OCI-LY1 (cell line): ENCODE data around the gene FAM53B.
A peak's percentile ranks its signal among the peaks of the same experiment; 100 is the strongest.

Experiments used
- H2AFZ ChIP-seq: fragments of 200-600 bp; sonication (generic), shearing (Covaris generic); 2 replicates; pipeline ENCODE4 v1.6.0; 2014; ENCODE audit warnings: antibody characterized with exemption, mild to moderate bottlenecking, low read length
- H3F3A ChIP-seq: fragments of 200-600 bp; sonication (generic), shearing (Covaris generic); 2 replicates; pipeline ENCODE4 v1.6.0; 2014; ENCODE audit warnings: mild to moderate bottlenecking, antibody characterized with exemption, low read length, moderate library complexity; ENCODE audit not compliant: insufficient read depth
- H3K27ac ChIP-seq: fragments of 200-600 bp; sonication (generic); 2 replicates; pipeline ENCODE4 v1.5.1; 2014; ENCODE audit warnings: low read length, mixed run types, mild to moderate bottlenecking, low read depth; ENCODE audit not compliant: poor library complexity, severe bottlenecking
- H3K27me3 ChIP-seq: fragments of 200-600 bp; sonication (generic); 2 replicates; pipeline ENCODE4 v1.6.0; 2014; ENCODE audit warnings: antibody characterized with exemption, mild to moderate bottlenecking, low read length, moderate library complexity; ENCODE audit not compliant: insufficient read depth
- H3K36me3 ChIP-seq: fragments of 200-600 bp; sonication (generic); 2 replicates; pipeline ENCODE4 v1.6.1; 2014; ENCODE audit warnings: mild to moderate bottlenecking, antibody characterized with exemption, low read length, moderate library complexity, mixed read lengths; ENCODE audit not compliant: insufficient read depth
- H3K4me1 ChIP-seq: fragments of 200-600 bp; sonication (generic); 2 replicates; pipeline ENCODE4 v1.5.1; 2014; ENCODE audit warnings: mild to moderate bottlenecking, low read length, moderate library complexity; ENCODE audit not compliant: insufficient read depth, severe bottlenecking
- H3K4me2 ChIP-seq: fragments of 200-600 bp; sonication (generic), shearing (Covaris generic); 2 replicates; pipeline ENCODE4 v1.6.1; 2014; ENCODE audit warnings: low read length
- H3K4me3 ChIP-seq: fragments of 200-600 bp; sonication (generic); 2 replicates; pipeline ENCODE4 v1.5.1; 2014; ENCODE audit warnings: low read length, low read depth, mild to moderate bottlenecking, mixed read lengths; ENCODE audit not compliant: poor library complexity, severe bottlenecking
- H3K79me2 ChIP-seq: fragments of 200-600 bp; shearing (Covaris generic); 2 replicates; pipeline ENCODE4 v1.6.1; 2016; ENCODE audit warnings: mixed run types, low read length, mixed read lengths; ENCODE audit not compliant: insufficient read depth
- H3K9ac ChIP-seq: fragments of 200-600 bp; sonication (generic), shearing (Covaris generic); 2 replicates; pipeline ENCODE4 v1.6.1; 2014; ENCODE audit warnings: mild to moderate bottlenecking, low read length, mixed read lengths
- H3K9me2 ChIP-seq: fragments of 200-600 bp; sonication (generic), shearing (Covaris generic); 2 replicates; pipeline ENCODE4 v1.6.1; 2014; ENCODE audit warnings: low read depth, mild to moderate bottlenecking, low read length, mixed read lengths
- H3K9me3 ChIP-seq: fragments of 200-600 bp; shearing (Covaris generic); 2 replicates; pipeline ENCODE4 v1.6.1; 2014; ENCODE audit warnings: low read length, mixed read lengths
- H4K20me1 ChIP-seq: fragments of 200-600 bp; sonication (generic), shearing (Covaris generic); 2 replicates; pipeline ENCODE4 v1.6.0; 2016; ENCODE audit warnings: mild to moderate bottlenecking, low read length; ENCODE audit not compliant: insufficient read depth
- EZH2 ChIP-seq: fragments of 200-600 bp; sonication (generic), shearing (Covaris generic); IDR thresholded peaks from 2 replicates; pipeline ENCODE4 v1.8.0; 2017; ENCODE audit warnings: borderline replicate concordance, mixed run types, mild to moderate bottlenecking, antibody characterized with exemption, low read length, moderate library complexity, mixed read lengths
- TF ChIP-seq, protein P1 (sequence below): fragments of 200-600 bp; sonication (generic), shearing (Covaris generic); IDR thresholded peaks from 2 replicates; pipeline ENCODE4 v1.5.1; 2017; ENCODE audit warnings: mild to moderate bottlenecking, antibody characterized with exemption, low read length, moderate library complexity, mixed read lengths

FAM53B gene

DNA sequence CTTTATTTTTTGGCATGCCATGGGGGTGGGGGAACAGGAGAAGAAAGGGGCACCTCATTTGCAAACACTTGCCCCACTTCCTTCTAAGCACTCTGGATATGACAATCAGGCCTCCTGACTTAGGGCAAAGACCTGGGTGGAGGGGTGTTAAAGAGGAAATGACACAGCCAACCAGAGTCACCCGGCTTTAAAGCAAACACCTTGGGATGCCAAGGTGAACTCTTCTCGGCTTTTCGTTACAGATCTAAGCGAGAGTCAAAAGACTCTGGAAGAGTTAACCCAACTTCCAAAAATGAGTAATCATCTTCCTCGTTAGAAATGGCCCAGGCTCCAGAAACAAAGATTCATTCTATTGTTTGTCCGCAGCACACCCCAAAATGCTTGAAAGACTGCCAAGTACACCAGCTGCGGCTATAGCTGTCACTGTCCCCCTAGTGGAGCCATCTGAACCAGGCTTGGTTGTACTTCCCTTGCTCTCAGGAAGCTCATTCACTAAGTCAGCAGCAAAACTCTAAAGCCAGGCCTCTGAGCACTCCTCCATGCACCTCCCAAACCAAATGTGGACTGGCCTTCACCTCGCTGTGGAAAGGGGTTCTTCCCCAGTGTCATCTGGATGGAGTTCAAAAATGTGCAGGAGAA, 24.8 kb downstream of the FAM53B start:
- Histone ChIP-seq H3K4me2 (peak overlapping the region; percentile 44), H3K4me1 (peaks cover 81% of the 10 kb centered on the region), H3K36me3 (peaks cover 29% of the 10 kb centered on the region), H3K79me2 (peaks cover 49% of the 10 kb centered on the region), H3K27me3 (no peaks in the 10 kb centered on the region), H3K9me3 (no peaks in the 10 kb centered on the region), H3K9ac (peak overlapping the region; percentile 11; the same call in 1 of the 2 replicates), H2AFZ (no peak overlapping the region), H3K27ac (peak overlapping the region; percentile 77), H3F3A (0 out of 2 replicates have a peak, but pooled peaks cover 4% of the 10 kb centered on the region), H4K20me1 (no peaks in the 10 kb centered on the region), H3K9me2 (no peaks in the 10 kb centered on the region), H3K4me3 (peak overlapping the region; percentile 29)
- TF ChIP-seq, protein P1, sequence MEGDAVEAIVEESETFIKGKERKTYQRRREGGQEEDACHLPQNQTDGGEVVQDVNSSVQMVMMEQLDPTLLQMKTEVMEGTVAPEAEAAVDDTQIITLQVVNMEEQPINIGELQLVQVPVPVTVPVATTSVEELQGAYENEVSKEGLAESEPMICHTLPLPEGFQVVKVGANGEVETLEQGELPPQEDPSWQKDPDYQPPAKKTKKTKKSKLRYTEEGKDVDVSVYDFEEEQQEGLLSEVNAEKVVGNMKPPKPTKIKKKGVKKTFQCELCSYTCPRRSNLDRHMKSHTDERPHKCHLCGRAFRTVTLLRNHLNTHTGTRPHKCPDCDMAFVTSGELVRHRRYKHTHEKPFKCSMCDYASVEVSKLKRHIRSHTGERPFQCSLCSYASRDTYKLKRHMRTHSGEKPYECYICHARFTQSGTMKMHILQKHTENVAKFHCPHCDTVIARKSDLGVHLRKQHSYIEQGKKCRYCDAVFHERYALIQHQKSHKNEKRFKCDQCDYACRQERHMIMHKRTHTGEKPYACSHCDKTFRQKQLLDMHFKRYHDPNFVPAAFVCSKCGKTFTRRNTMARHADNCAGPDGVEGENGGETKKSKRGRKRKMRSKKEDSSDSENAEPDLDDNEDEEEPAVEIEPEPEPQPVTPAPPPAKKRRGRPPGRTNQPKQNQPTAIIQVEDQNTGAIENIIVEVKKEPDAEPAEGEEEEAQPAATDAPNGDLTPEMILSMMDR, result peak; percentile 66
- no peak for TF ChIP-seq EZH2

DNA sequence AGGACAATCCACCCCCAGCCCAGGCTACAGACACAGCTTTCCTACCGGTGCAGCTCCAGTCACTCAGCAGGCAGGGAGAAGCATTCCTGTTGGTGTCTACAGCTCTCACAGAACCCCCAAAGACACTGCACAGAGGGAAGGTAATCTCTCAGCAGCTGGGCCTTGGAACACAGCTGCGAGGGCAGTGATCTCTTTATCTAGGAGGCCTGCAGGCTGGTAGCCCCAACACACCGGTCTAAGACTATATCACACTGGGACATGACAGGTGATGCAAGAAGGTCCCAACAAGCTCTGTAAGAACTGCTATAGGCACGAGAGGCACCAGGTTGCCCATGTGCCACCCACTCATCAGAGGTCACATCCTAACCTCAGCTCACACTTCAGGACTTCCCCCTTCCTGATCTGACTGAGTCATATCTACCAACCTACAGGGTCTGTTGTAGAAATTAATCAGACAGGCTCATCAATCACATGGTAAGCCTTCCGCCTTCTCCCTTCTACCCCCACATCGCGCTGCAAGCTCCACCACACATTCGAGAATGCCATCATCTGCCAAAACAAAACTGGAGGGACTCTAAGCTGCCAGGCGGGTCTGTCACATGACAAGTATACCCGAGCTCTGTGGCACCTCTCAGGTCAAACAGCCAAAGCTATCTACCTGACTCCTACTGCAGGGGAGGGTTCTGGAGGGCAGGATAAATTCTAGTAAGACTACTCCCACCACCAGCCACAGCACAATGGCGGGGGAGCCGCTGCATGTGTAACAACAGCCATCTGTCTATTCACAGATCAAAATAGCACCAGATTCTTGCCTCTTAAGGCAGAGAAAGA, 26.1 kb downstream of the FAM53B start:
- Histone ChIP-seq H3K9me3 (no peaks in the 10 kb centered on the region), H4K20me1 (no peaks in the 10 kb centered on the region), H3K36me3 (peaks cover 30% of the 10 kb centered on the region), H3K79me2 (peaks cover 58% of the 10 kb centered on the region), H3K4me2 (peak overlapping the region; percentile 44; the same call in 1 of the 2 replicates), H3K9ac (peak overlapping the region; percentile 13; the same call in 1 of the 2 replicates), H3K9me2 (no peaks in the 10 kb centered on the region), H3F3A (0 out of 2 replicates have a peak, but pooled peaks cover 4% of the 10 kb centered on the region), H3K27me3 (no peaks in the 10 kb centered on the region), H3K4me3 (no peak overlapping the region), H3K4me1 (peaks cover 79% of the 10 kb centered on the region), H2AFZ (no peak overlapping the region), H3K27ac (peak overlapping the region; percentile 77)
- no peak for TF ChIP-seq EZH2
- TF ChIP-seq, protein P1, result no peak

DNA sequence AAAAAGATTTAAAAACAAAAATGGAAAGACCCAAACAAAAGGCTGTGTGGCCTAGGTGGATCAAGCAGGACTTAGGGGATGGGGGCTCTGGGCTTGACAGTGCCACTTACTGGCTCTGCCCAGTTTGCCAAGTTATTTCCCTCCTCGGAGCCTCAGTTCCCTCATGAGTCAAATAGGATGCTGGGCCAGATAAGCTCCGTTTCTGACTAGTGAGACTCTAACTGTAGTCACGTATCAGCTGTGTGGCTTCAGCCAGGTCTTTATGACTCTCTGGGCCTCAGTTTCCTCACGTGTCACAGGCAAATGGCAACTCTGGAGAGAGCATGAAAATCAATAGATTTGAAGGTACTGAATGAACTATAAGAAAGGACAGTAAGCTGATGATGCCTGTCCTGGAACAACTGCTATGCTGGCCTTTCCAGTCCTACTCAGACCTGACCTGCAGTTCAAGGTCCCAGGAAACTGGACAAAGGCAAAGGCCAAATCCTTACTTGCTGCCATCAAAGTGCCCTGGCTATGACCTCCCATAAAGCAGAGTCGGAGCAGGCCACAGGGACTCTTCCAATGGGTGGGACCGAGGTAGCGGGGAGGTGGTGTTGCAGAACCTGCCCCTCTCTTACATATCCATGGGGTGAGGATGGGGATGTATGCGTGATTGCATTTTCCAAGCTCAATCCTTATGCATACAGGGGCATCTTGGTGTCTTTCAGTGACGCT, 27.0 kb downstream of the FAM53B start:
- Histone ChIP-seq H2AFZ (no peak overlapping the region), H3K9ac (no peak overlapping the region), H3K79me2 (peaks cover 59% of the 10 kb centered on the region), H3K4me2 (no peak overlapping the region), H3K27me3 (no peaks in the 10 kb centered on the region), H3K9me2 (no peaks in the 10 kb centered on the region), H3K9me3 (no peaks in the 10 kb centered on the region), H3K36me3 (peaks cover 30% of the 10 kb centered on the region), H3K4me1 (peaks cover 79% of the 10 kb centered on the region), H3F3A (0 out of 2 replicates have a peak, but pooled peaks cover 4% of the 10 kb centered on the region), H4K20me1 (no peaks in the 10 kb centered on the region), H3K4me3 (no peak overlapping the region), H3K27ac (peak overlapping the region; percentile 77)
- TF ChIP-seq, protein P1, result no peak
- no peak for TF ChIP-seq EZH2
